A549 (cell line): ENCODE measurements around the gene RPS15.

ENCODE experiments used
- EP300 ChIP-seq, 2 experiments: fragments of >200 bp; sonication (Bioruptor Twin); formaldehyde crosslinking; IDR thresholded peaks; 2 replicates in 1 of 2; 3 replicates in 1 of 2; pipeline ENCODE4 v1.6.1; 2016 to 2017
- POLR2AphosphoS2 ChIP-seq: conservative IDR thresholded peaks from 2 replicates; pipeline ENCODE4 v1.6.1; 2012; ENCODE audit warnings: low read length, improper control_type of control experiment, inconsistent platforms
- TF ChIP-seq, protein P1 (sequence below): fragments of 200-600 bp; sonication (generic); IDR thresholded peaks from 2 replicates; pipeline ENCODE4 v1.6.1; 2016; ENCODE audit warnings: antibody characterized with exemption, mild to moderate bottlenecking, moderate library complexity
- TF ChIP-seq, protein P2 (sequence below): fragments of >200 bp; sonication (Bioruptor Twin); formaldehyde crosslinking; IDR thresholded peaks from 3 replicates; pipeline ENCODE4 v1.5.1; 2016

DNA sequence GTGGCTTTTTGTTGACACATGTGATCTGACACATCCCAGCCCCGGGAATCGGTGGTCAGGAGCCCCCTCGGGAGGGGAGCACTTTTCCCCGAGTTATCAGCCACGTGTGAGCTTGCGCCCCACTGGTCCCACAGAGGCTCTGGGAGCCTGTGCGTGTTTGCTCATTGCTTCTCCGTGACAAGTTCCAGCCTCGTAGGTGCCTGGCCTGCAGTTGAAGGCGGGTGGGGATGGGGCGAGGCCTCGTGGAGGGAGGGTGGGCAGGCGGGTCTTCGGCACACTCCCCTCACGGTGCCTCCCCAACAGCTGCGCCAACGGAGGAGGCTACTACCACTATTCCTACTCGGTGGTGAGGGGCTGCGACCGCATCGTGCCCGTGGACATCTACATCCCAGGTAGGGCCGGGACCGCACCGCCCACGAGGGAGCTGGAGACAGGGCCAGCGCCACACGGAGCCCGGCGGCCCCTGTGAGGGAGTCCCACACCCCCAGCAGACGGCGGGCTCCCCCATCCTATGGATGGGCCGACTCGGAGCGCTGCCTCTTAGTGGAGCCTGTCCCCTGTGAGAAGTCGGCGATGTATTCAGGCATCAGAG lies 45.2 kb upstream of the RPS15 start:
- TF ChIP-seq POLR2AphosphoS2 (no peak), EP300 (IDR thresholded peaks at IDR 0.05) (no peak)
- TF ChIP-seq, protein P1, sequence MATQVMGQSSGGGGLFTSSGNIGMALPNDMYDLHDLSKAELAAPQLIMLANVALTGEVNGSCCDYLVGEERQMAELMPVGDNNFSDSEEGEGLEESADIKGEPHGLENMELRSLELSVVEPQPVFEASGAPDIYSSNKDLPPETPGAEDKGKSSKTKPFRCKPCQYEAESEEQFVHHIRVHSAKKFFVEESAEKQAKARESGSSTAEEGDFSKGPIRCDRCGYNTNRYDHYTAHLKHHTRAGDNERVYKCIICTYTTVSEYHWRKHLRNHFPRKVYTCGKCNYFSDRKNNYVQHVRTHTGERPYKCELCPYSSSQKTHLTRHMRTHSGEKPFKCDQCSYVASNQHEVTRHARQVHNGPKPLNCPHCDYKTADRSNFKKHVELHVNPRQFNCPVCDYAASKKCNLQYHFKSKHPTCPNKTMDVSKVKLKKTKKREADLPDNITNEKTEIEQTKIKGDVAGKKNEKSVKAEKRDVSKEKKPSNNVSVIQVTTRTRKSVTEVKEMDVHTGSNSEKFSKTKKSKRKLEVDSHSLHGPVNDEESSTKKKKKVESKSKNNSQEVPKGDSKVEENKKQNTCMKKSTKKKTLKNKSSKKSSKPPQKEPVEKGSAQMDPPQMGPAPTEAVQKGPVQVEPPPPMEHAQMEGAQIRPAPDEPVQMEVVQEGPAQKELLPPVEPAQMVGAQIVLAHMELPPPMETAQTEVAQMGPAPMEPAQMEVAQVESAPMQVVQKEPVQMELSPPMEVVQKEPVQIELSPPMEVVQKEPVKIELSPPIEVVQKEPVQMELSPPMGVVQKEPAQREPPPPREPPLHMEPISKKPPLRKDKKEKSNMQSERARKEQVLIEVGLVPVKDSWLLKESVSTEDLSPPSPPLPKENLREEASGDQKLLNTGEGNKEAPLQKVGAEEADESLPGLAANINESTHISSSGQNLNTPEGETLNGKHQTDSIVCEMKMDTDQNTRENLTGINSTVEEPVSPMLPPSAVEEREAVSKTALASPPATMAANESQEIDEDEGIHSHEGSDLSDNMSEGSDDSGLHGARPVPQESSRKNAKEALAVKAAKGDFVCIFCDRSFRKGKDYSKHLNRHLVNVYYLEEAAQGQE, result no peak
- TF ChIP-seq, protein P2, sequence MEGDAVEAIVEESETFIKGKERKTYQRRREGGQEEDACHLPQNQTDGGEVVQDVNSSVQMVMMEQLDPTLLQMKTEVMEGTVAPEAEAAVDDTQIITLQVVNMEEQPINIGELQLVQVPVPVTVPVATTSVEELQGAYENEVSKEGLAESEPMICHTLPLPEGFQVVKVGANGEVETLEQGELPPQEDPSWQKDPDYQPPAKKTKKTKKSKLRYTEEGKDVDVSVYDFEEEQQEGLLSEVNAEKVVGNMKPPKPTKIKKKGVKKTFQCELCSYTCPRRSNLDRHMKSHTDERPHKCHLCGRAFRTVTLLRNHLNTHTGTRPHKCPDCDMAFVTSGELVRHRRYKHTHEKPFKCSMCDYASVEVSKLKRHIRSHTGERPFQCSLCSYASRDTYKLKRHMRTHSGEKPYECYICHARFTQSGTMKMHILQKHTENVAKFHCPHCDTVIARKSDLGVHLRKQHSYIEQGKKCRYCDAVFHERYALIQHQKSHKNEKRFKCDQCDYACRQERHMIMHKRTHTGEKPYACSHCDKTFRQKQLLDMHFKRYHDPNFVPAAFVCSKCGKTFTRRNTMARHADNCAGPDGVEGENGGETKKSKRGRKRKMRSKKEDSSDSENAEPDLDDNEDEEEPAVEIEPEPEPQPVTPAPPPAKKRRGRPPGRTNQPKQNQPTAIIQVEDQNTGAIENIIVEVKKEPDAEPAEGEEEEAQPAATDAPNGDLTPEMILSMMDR, result no peak
